HepG2 (cell line): ENCODE measurements around the gene CBX6. TPM values are rescaled to one million over a fixed set of nuclear protein-coding genes. Genes with fewer than 3 reads are reported as not detected.
A peak's percentile ranks its signal among the peaks of the same experiment; 100 is the strongest.
"Not testable (repeated sequence)": the region's sequence is repeated elsewhere in the genome, so short reads cannot be mapped to it uniquely, and the experiment has no call there.

Experiments
- ATAC-seq: fragments of 200-7000 bp; cut with Tn5 transposase; 3 replicates; pipeline ENCODE4 v1.9.1; 2020; ENCODE audit warnings: mild to moderate bottlenecking, moderate library complexity
- BruUV-seq: library from RNA; stranded (reverse); fragments of 400-500 nt; replicated peaks from 2 replicates; lab custom pipeline; 2021; lab: Mats Ljungman, UMichigan
- CTCF ChIA-PET: fragments of 300-600 bp; formaldehyde crosslinking; extraction: SDS; loops from one replicate; lab custom pipeline; 2021; ENCODE audit warnings: low total read pairs, inconsistent platforms, low intra/inter-chr PET ratio; lab: Yijun Ruan, JAX
- POLR2A ChIA-PET: fragments of 350-600 bp; sonication (Branson Sonifier 250); formaldehyde crosslinking; loops from one replicate; lab custom pipeline; 2020; ENCODE audit warnings: antibody characterized with exemption, inconsistent platforms; lab: Yijun Ruan, JAX
- DNase-seq: peaks from one replicate; pipeline ENCODE4 v3.0.0-alpha.2; 2015; ENCODE audit warnings: low spot score
- FAIRE-seq: peaks from 3 replicates; lab custom pipeline; 2011; peaks lifted over from hg19 to GRCh38; lab: Jason Lieb, UNC
- H2AFZ ChIP-seq: one replicate; pipeline ENCODE4 v1.6.1; 2011; ENCODE audit warnings: low read length, inconsistent platforms
- H3K27ac ChIP-seq: fragments of 300-600 bp; 3 replicates; pipeline ENCODE4 v1.8.0; 2011; ENCODE audit warnings: mixed run types, mild to moderate bottlenecking, mixed read lengths, low read length, inconsistent platforms; ENCODE audit not compliant: insufficient read depth; ENCODE audit errors: extremely low read length
- H3K27me3 ChIP-seq, 2 experiments: fragments of 200-600 bp in 1 of 2; 2 replicates in 1 of 2; 3 replicates in 1 of 2; pipeline versions ENCODE4 v1.6.0 to v1.8.0; 2011; ENCODE audit warnings: low read length in 2 of 2, mild to moderate bottlenecking in 2 of 2, moderate library complexity in 2 of 2, inconsistent platforms in 1 of 2; ENCODE audit not compliant: insufficient read depth in 2 of 2, control insufficient read depth in 1 of 2
- H3K36me3 ChIP-seq, 2 experiments: fragments of 200-600 bp in 1 of 2; replicated peaks in 1 of 2; 2 replicates in 1 of 2; 3 replicates in 1 of 2; pipeline versions ENCODE4 v1.5.1 to v1.8.0; 2011; ENCODE audit warnings: low read length in 2 of 2, inconsistent platforms in 1 of 2; ENCODE audit not compliant: insufficient read depth in 2 of 2, control insufficient read depth in 1 of 2
- H3K4me1 ChIP-seq: 2 replicates; pipeline ENCODE4 v1.5.1; 2012; ENCODE audit warnings: low read length, inconsistent platforms; ENCODE audit not compliant: insufficient read depth
- H3K4me2 ChIP-seq: 2 replicates; pipeline ENCODE4 v1.6.0; 2011; ENCODE audit warnings: low read depth, low read length, inconsistent platforms
- H3K4me3 ChIP-seq, 3 experiments: fragments of 200-600 bp in 1 of 3; sonication (generic), shearing (Covaris generic) in 1 of 3; replicated peaks in 1 of 3; 2 replicates each; pipeline ENCODE4 v1.5.1; 2011 to 2016; ENCODE audit warnings: low read length in 3 of 3, inconsistent platforms in 2 of 3, low read depth in 2 of 3, mild to moderate bottlenecking in 2 of 3, control low read depth in 1 of 3, mixed read lengths in 1 of 3; ENCODE audit not compliant: insufficient read depth in 1 of 3
- H3K79me2 ChIP-seq: one replicate; pipeline ENCODE4 v1.6.1; 2011; ENCODE audit warnings: low read length, inconsistent platforms; ENCODE audit not compliant: insufficient read depth
- H3K9ac ChIP-seq: 2 replicates; pipeline ENCODE4 v1.6.0; 2011; ENCODE audit warnings: mild to moderate bottlenecking, low read depth, low read length, inconsistent platforms; ENCODE audit not compliant: insufficient read depth
- H3K9me3 ChIP-seq: 2 replicates; pipeline ENCODE4 v1.5.1; 2012; ENCODE audit warnings: mild to moderate bottlenecking, low read length
- H4K20me1 ChIP-seq: 2 replicates; pipeline ENCODE4 v1.6.0; 2011; ENCODE audit warnings: inconsistent platforms, mild to moderate bottlenecking, low read length, moderate library complexity; ENCODE audit not compliant: insufficient read depth
- ATF7 ChIP-seq, 2 experiments: fragments of 450-650 bp in 1 of 2; sonication (generic) in 1 of 2; formaldehyde crosslinking in 1 of 2; IDR thresholded peaks; 2 replicates each; pipeline versions ENCODE4 v1.4.0 to v1.6.1; 2016 to 2020; ENCODE audit warnings: antibody characterized with exemption in 1 of 2, mild to moderate bottlenecking in 1 of 2, missing genetic modification reagents in 1 of 2
- WGBS: methylation state at CpG from one replicate; pipeline ENCODE4 v1.1.6; 2017; ENCODE audit warnings: low lambda C conversion rate; 5-methylcytosine and 5-hydroxymethylcytosine counted together
- in situ Hi-C: cut with HindIII; loops from 2 replicates; pipeline ENCODE4 v1.10.0; 2017; ENCODE audit warnings: low pct_unique_long_range_greater_than_20kb; ENCODE audit not compliant: extremely low pct_ligation_motif_present
- intact Hi-C: fragments of 100-400 bp; cut with micrococcal nuclease; formaldehyde crosslinking; loops from one replicate; pipeline ENCODE4 v1.10.0; 2022; ENCODE audit not compliant: unreplicated experiment
- polyA plus RNA-seq, 8 experiments: library from polyadenylated mRNA; depleted of rRNA in 3 of 8; stranded (reverse) in 7 of 8; unstranded in 1 of 8; fragments of >200 nt; fragmentation: Illumina TruSeq in 4 of 8; extraction: Trizol in 4 of 8; gene quantifications; 2 replicates each; pipeline versions ENCODE4 v1.2.1 to v1.2.3, GENCODE V29; 2011 to 2016; ENCODE audit warnings: low read depth in 4 of 8, missing spikeins in 1 of 8, mixed read lengths in 1 of 8; ENCODE audit not compliant: insufficient read depth in 1 of 8
- total RNA-seq, 5 experiments: library from RNA; depleted of rRNA; stranded (reverse); fragments of >200 nt; fragmentation: Illumina TruSeq; extraction: Trizol; gene quantifications; 2 replicates each; pipeline ENCODE4 v1.2.3, GENCODE V29; 2016; ENCODE audit warnings: low read depth in 1 of 5

Gene CBX6
- total and polyA plus RNA-seq, 2 of the 13 experiments (the other 11 are each of a cell fraction or from before 2014, with no cell fraction given), result 1.7 to 6.5 TPM

- H3K9ac ChIP-seq; H3K36me3 ChIP-seq; FAIRE-seq; intact Hi-C loops; BruUV-seq; in situ Hi-C loops; CTCF ChIA-PET; H3K9me3 ChIP-seq; H3K79me2 ChIP-seq; H3K4me2 ChIP-seq; H3K27ac ChIP-seq; H4K20me1 ChIP-seq; ATAC-seq; DNase-seq; H2AFZ ChIP-seq; H3K4me3 ChIP-seq; POLR2A ChIA-PET; TF ChIP-seq ATF7 (CRISPR knock-in tag; IDR thresholded peaks at IDR 0.05): not testable (repeated sequence)
- Histone ChIP-seq H3K27me3 (peaks cover 0 to 33% of the 10 kb centered on the region in 2 experiments; a peak in 2 of 5 replicates), H3K4me1 (peaks cover 22% of the 10 kb centered on the region)
- WGBS, result 55% methylated on average over 7 of the region's 7 CpGs
- peak; percentile 58; the same call in 1 of the 2 replicates for TF ChIP-seq ATF7 (IDR thresholded peaks at IDR 0.05)
Observed at GRCh38 chr22:38854476-38854875, 17.5 kb downstream of the CBX6 start.

DNA sequence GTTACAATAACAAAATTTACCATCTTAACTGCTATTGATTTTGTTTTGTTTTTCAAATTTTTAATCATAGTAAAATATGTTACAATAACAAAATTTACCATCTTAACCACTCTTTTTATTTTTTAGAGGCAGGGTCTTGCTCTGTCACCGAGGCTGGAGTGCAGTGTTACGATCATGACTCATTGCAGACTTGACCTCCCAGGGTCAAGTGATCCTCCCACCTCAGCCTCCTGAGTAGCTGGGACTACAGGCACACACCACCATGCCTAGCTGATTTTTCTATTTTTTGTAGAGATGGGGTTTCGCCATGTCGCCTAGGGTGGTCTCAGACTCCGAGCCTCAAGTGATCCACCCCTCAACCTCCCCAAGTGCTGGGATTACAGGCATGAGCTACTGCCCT lies 18.1 kb downstream of the CBX6 start:
- in situ Hi-C loops, H3K9ac ChIP-seq, H3K4me2 ChIP-seq, intact Hi-C loops, H3K36me3 ChIP-seq, H4K20me1 ChIP-seq, BruUV-seq, H3K4me3 ChIP-seq, H3K27ac ChIP-seq, DNase-seq, CTCF ChIA-PET, H3K9me3 ChIP-seq, H2AFZ ChIP-seq, H3K79me2 ChIP-seq, ATAC-seq, FAIRE-seq: not testable (repeated sequence)
- H3K4me1 ChIP-seq, result peaks cover 16% of the 10 kb centered on the region
- POLR2A ChIA-PET, result interaction anchor here (1.2 kb wide), 1 partner anchor 14 kb away, joined by 3 read pairs; no protein-coding TSS in a partner anchor
- peaks cover 2 to 39% of the 10 kb centered on the region in 2 experiments; a peak in 2 of 5 replicates for H3K27me3 ChIP-seq
- WGBS, result 23% methylated on average over 5 of the region's 5 CpGs
